GM19239 (cell line): Measurements from ENCODE around the gene SLC17A4.

Experiments used
- DNase-seq: peaks from one replicate; pipeline ENCODE4 v3.0.0; 2011; ENCODE audit warnings: low spot score; ENCODE audit not compliant: insufficient read length
- FAIRE-seq: peaks from 2 replicates; lab custom pipeline; 2011; peaks lifted over from hg19 to GRCh38; lab: Jason Lieb, UNC

The SLC17A4 gene

DNA sequence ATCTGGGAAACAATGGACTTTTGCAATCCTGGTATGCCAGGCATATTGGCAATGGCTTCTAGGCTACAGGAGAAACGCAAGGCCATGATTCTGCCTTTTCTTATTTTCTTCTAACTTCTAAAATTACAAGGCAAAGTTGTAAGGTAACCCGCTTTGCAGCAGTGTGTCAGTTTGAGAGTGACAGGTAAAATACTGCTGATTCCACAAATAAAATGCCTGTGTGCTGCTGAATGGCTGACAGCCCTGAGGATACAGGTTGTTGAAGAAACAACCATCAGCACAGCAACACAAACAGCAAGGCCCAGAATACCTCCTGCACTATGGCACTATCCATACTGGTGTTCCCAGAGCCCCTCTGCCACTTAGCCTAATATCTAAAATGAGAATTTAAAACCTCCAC is 40.2 kb downstream of the SLC17A4 start:
- no peak for FAIRE-seq
- DNase-seq = no peak

DNA sequence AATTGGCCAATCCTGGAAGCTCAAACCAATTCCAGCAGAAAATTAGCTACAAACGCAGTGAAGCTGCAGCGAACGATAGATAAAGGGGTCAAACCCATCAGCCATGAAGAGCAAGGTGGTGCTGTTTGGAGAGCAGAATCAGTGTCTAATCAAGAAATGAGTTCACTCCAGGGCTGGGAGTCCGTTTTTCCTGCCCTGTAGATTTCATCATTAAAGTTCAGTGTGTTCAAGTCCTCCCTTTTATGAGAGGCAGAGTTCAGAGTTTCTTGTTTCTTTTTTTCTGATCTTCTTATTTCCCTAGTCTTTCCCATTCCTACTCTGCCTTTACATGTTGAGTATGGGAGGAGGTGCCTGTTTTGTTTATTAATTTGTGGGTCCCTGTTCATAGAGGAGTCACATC is 46.9 kb downstream of the SLC17A4 start:
- FAIRE-seq = no peak
- no peak for DNase-seq

DNA sequence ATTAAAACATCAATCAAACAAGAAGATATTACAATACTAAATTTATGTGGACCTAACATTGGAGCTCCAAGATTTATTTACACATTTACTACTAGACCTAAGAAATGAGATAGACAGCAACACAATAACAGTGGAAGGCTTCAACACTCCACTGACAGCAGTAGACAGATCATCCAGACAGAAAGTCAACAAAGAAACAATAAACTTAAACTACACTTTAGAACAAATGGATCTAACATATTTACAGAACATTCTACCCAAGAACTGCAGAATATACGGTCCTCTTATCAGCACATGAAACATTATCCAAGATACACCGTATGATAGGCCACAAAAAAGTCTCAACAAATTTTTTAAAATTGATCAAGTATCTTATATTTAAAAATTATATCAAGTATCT is 50.3 kb downstream of the SLC17A4 start:
- DNase-seq (no peak), FAIRE-seq (no peak)

DNA sequence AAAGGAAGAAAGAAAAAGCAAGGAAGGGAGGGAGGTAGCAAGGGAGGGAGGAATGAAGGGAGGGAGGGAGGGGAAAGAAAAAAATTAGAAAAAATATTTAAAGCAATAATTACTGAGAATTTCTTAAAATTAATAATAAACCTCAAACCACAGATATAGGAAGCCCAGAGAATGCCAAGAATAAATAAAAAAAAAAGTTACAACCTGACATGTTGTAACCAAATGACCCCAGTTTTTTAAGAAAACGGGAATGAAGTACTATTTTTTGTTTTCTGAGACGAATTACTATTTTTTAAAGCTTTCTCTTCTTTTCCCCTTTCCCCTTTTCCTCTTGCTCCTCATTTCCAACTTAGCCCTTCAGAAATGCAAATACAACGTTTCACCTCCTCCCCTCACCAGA is 60.7 kb downstream of the SLC17A4 start:
- FAIRE-seq (no peak), DNase-seq (no peak)

DNA sequence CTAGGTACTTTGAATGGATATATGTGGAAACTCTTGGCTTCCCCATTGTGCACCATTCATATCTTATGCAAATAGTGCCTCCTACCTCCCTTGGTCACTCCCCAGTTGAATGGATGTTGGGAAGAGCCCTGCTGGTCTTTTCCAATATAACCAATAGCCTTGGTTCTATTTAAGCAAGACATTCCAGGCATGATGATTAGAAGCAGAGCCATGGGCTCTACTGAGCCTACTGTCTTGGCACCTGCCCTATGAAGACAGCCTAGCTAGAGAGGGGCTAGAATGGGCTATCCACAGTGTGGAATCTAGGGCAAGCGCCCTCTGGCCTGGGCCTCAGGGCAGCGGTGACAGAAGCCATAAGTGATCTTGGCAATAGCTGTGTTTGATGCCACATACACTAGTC is 61.7 kb downstream of the SLC17A4 start:
- FAIRE-seq (no peak), DNase-seq (no peak)

DNA sequence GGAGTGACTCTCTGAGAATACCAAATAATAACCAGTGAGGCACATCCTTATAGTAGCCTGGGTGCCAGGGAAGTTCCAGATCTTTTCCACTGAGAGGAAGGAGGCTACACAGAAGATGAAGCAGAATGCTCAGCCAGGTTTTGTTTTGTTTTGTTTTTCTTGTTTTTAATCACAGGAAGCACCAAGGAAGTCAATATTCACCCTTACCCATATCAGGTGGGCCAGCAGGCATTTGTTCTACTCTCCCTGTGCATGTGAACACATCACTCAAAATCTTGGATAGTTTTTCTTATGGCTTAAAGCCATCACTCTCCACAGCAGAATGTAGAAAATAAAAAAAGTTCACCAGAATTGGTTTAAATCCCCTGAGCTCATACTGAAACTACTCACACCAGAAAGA is 66.8 kb downstream of the SLC17A4 start:
- FAIRE-seq = no peak
- DNase-seq = no peak

DNA sequence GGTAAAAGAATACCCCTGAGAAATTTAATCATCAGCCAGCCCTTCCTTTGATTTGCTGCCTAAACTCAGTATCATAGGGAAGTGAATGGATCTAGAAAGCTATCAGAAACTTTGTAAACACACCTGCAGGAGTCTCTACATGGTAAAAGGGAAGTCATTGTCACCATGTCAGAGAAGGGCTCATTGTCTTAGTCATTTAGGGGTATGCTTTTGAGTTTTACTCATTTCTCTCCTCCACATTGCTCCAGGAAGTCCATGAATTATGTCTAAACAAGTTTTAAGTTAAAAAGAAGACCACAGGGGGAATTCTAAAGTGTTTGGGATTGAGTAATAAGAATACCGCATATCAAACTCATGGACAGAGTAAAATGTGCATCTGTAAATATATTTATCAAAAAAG is 74.8 kb downstream of the SLC17A4 start:
- FAIRE-seq (no peak), DNase-seq (no peak)

DNA sequence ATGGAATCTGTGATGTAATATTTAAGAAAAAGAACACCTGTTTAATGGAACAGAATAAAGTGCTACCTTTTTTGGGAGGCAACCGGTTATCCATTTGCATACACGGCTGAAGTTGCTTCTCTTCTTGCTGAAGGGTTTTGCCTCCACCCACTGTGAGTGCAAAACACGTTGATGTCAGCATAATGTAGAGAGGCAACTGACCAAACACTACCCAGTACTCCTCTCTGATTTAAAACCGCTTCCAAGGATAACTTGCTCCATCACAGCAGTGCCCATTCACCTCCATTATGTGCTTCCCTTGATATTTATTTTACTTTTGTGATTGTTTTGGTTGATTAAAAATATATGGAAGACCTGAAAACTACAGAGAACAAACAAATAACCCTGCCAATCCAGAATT is 75.9 kb downstream of the SLC17A4 start:
- DNase-seq (no peak), FAIRE-seq (no peak)
